Stimulated activated CD4-positive, alpha-beta T cell treated with anti-CD3 and anti-CD28 coated beads, TNF-alpha, amount 100 ng/mL, for 4 hours (primary cell): ENCODE data around the gene SGCA.

Experiments used
- DNase-seq, 3 experiments: peaks; one replicate each; pipeline ENCODE4 v3.0.0-alpha.2; 2020; ENCODE audit warnings: low read depth in 3 of 3

SGCA gene

DNA sequence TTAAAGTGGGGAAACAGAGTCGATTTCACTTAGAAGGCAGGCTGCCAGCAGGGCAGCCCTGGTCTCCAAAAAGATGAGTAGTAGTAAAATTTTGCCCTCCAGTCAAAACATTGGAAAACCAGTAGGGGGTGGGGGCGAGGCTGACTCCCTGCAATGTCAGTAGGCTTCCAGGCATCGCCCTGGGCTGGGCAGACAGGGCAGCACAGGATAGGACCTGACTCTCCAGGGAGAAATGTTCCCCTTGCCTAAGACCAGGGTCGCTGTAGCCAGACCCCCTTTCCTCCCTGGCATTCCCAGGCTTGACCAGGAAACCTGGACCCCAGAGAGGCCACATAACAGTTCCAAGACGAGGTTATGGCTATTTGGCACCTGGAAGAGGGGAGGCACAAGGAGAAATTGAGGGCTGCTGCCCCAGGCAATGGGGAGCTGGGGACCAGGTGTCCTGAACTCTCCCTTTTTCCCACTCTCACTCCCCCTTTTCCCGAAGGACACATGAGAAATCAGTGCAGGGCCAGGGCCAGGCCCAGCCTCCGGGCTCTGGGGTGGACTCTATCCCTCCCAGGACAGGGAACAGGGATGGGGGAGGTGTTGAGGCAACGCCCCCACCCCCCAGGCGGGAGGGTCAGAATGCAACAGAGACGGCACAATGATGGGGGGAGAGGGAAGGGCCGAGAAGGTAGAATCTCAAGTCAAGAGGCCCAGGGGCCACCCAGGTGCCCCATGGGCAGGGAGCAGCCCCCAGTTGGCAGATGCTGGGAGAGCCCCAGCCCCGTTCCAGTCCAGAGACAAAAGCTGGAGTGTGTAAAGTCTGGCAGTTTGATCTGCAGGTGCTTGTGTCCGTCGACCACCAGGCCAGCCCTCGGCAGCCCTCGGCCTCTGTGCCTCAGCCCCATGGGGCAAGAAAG is 31.3 kb upstream of the SGCA start:
- no peak for DNase-seq

- DNase-seq = no peak
Measured at GRCh38 chr17:50135316-50136095, 30.3 kb upstream of the SGCA start.

GRCh38 chr17:50136096-50136687 is 29.6 kb upstream of the SGCA start:
- DNase-seq = no peak

DNA sequence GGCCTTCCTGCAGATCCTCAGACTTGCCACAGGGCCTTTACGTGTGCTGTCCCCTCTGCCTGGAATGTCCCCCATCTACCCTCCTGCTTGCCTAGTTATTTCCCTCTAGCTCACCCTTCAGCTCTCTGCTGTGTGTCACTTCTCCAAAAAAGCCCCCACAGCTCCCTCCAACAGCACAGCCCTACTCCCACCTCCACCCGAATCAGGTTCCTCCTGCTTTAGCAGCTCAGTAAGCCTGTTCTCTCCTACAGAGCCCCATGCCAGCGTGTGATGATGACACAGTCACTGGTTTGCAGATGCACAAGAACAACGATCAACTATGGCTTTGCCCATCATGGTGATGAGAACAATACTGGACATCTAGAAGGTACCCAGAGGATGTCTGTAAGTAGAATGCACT is 28.8 kb upstream of the SGCA start:
- no peak for DNase-seq

- no peak for DNase-seq
Measured at GRCh38 chr17:50139185-50139783, 26.5 kb upstream of the SGCA start.

DNA sequence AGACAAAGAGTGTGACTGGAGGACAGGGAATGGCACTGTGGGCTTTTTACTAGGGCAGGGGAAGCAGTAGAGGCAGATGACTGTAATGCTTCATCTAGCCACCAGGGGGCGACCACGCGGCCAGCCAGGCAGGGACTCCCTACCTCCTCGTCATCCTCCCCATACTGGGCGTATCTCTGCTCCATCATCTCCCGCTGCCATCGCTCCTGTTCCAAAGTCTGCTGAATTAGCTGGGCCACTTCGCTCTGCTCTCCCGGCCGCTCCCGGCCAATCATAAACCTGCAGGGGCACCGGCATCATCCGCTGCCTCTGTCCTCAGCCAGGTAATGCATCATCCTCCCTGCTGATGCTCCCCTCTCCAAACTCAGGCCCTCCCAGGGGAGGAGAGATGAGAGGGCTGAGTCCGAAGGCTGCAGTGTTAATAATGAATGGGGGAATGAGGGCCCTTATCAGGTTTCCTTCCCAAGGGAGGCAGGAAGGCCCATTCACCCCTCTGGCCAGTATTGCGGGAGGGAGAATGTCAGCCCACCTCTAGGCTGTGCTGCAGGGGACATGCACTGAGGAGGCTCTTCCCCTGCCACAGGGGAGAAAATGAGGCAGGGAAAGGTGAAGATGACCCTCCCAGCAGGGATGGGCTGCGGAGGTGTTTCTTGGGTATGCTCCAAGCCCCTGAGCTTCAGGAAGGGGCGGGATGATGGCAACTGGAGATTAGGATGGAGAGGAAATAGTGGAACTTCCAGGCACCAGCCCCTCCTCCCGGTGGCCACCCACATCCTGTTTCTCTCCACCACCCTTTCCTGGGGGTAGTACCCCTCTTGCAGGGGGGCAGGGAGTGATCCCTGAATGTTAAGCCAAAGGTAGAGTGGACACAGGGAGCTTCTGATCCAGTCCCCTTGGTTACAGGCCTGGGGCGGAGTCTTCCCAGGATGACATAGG is 25.6 kb upstream of the SGCA start:
- peak; percentile 61 to 72 (median 65) for DNase-seq

GRCh38 chr17:50141026-50141744 is 24.6 kb upstream of the SGCA start:
- DNase-seq = no peak

GRCh38 chr17:50141745-50142110 is 24.1 kb upstream of the SGCA start:
- DNase-seq = no peak

GRCh38 chr17:50143461-50144176 is 22.2 kb upstream of the SGCA start:
- DNase-seq = no peak

DNA sequence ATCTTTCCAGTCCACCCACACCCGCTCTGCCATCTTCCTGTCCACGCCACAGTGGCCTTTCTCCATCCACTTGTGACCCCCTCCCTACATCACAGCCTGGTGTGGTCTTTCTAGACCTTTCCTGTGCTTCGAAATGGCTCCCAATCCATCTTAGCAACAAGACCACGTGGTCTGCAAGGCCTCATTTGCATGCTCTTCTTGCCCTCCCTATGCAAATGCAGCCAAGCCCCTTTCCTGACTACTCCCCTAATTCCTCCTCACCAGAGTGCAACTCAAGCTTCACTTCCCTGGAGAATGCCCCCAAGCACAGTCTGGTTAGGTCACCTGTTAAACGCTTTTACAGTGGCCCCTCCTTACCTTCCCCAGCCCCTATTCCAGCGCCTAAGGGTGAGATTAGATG is 21.4 kb upstream of the SGCA start:
- no peak for DNase-seq

DNA sequence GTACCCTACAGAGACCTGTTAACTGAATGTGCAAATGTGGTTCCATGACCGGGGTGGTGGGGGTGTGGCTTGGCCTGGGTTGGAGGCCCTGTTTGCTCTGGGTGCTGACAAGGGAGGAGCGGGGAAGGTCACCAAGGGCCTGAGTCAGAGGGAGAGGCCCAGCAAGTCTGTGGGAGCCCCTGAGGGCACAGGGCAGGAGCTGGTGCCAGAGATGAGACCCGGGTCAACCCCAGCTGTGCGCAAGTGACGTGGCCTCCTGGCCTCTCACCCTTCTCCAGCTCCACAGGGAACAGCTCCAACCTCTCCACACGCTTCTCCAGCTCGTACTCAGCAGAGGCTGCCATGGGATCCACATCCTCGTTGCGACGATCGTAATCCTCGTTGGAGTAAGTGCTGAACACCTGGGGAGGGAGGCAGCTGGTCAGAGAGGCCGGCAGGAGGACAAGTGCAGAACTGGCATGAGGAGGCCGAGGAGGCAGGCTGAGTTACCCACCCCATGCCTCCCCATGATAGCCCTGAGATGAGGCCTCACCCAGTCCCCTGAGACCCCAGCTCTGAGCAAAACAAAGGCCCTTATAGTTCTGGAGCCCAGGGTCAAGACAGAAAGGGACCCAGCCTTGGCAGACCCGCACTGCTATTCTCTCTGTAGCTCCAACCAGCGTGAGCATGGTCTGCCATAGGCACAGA is 20.8 kb upstream of the SGCA start:
- DNase-seq = no peak

DNA sequence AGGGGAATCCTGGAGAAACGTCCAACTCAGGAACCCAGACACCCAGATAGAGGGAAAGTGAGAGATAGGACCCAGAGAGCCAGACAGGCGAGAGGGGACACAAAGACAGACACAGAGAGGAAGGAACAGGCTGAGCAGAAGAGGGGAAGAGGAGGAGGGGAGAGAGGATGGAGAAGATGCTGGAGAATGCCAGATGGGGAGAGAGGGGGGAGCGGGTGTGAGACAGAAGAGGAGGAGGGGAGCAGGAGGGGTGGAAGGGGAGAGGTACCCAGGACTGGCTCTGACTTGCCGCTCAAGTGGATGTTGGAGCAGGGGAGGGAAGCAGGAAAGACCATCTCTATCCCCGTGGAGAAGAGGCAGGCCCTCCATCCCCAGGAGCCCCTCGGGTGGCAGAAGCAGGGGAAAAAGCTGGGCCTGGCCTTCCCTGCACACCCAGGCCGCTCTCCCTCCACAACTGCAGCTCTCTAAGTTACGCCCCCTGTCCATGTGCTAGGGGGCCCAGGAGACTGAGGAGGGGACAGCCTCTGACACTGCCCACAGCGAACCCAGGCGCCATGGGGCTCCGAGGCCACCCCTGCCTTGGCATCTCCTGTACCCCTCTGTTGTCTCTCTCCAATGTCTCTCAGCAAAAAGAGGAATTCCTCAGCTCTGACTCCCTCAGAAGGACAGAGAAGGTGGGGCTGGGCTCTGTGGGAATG is 20.1 kb upstream of the SGCA start:
- DNase-seq = no peak

DNA sequence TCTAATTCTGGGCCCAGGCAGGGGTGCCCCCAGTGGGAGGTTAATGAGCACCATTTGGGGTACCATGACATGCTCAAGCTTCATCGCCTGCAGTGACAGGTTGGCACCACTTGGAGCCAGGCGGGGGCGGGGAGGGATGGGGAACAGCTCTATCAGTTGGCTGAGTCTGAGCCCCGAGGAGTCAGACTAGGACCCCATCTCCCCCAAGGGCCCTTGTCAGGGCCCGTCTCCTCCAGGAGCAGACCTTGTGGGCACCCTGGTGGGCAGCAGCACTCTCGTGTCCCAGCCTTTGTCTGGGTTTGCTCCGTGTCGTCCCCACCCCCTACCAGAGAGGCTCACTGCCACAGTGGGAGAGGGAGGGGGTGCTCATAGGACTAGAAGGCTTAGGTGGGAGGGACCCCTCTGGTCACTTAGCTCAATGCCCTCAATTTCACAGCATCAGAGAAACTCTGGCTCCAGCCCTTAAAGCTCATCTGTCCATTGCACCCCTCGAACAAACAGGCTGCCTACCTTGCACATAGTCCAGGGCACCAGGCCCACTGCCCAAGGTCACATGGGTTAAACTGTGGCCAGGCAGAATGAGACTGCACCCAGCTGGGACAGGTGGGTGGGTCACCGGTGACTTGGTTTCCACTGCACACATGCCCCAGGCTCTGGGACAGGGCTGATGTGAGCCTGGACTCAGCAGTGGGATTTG is 19.4 kb upstream of the SGCA start:
- no peak for DNase-seq

- no peak for DNase-seq
Measured at GRCh38 chr17:50146927-50147665, 18.7 kb upstream of the SGCA start.

DNA sequence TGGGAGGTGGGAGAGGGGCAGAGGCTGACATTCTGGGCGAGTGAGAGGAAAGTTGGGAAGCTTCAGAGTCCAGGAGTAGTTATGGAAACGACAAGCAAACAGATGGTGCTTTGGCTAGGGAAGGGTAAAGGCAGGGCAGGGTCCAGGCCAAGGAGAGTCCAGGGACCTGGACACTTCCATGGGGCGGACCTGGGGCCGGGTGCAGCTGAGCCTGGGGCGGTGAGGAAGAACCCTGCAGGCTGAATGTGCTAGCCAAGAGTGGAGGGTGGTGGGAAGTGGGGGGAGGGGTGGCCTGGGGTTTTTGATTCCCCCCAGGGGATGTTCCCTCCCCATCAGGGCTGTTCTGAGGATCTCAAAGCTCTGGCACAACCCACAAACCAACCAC is 18.0 kb upstream of the SGCA start:
- DNase-seq = no peak

DNA sequence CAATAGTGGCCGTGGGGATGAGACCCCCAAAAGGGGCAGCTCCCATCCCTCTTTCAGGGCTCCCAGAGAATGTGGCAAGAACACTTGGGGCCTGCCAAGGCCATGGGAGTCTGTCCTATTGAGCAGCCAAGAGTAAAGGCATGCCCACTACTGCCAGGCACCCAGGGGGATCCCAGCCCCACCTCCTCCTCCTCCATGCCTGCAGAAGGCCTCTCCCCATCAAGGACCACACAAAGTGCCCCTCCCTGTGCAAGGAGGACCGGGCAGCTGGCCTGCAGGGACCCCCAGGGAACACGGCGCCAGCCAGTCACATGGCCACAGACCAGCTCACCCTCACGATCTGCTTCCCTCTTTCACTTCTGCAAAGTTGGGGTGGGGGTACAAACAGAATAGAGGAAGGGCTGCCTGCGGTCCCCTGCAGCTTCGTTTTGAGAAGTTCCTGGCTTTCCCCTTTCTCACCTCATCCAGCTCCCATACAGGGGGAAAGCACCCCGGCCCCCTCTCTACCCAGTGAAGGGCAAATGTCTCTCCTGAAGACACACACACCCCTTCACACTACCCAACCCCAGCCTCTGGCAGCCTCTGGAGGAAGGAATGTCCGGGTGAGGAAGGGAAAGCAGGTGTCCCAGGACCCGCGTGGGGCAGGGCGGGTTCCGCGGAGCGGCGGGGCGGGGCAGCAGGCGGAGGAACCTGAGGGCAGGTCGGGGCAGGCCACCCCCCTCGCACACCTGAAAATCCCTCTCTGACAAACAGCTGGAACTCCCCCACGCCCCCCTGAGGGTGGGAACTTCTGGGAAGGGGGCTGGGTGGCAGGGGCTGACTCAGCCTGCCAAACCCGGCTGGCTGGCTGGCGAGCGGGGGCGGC is 17.3 kb upstream of the SGCA start:
- DNase-seq = peak; percentile 68 to 90 (median 87)
